SK-N-SH treated with all-trans-retinoic acid at 6 μM for 48 hours (cell line): Measurements from ENCODE around the gene WNT6.

Source experiments
- ATAC-seq: fragments of 200-7000 bp; cut with Tn5 transposase; 3 replicates; pipeline ENCODE4 v1.9.1; 2020; ENCODE audit warnings: mild to moderate bottlenecking, moderate library complexity
- ARNTL ChIP-seq: fragments of 450-650 bp; formaldehyde crosslinking; IDR thresholded peaks from 2 replicates; pipeline ENCODE4 v1.5.0; 2020; ENCODE audit warnings: low read depth, mild to moderate bottlenecking, moderate library complexity, borderline replicate concordance
- CSDC2 ChIP-seq: fragments of 250-450 bp; sonication (Bioruptor Pico); IDR thresholded peaks from 2 replicates; pipeline ENCODE4 v1.5.0; 2020; ENCODE audit warnings: mild to moderate bottlenecking, moderate library complexity
- GLIS3 ChIP-seq: fragments of 250-450 bp; sonication (Bioruptor Pico); IDR thresholded peaks from 2 replicates; pipeline ENCODE4 v1.5.0; 2020; ENCODE audit warnings: mild to moderate bottlenecking, moderate library complexity
- ISL1 ChIP-seq: fragments of 250-450 bp; sonication (Bioruptor Pico); IDR thresholded peaks from 2 replicates; pipeline ENCODE4 v2.1.2; 2022; ENCODE audit warnings: mild to moderate bottlenecking, moderate library complexity
- OSR1 ChIP-seq: fragments of 250-450 bp; sonication (Bioruptor Pico); IDR thresholded peaks from 2 replicates; pipeline ENCODE4 v1.8.0; 2022; ENCODE audit warnings: moderate library complexity, mild to moderate bottlenecking, inconsistent platforms
- PPARA ChIP-seq: fragments of 250-450 bp; sonication (Bioruptor Pico); IDR thresholded peaks from 2 replicates; pipeline ENCODE4 v1.5.0; 2020; ENCODE audit warnings: mild to moderate bottlenecking, borderline replicate concordance
- RARB ChIP-seq: fragments of 250-450 bp; sonication (Bioruptor Pico); IDR thresholded peaks from 2 replicates; pipeline ENCODE4 v1.8.0; 2021; ENCODE audit warnings: mild to moderate bottlenecking, moderate library complexity
- SNAI2 ChIP-seq: fragments of 250-450 bp; sonication (Bioruptor Pico); IDR thresholded peaks from 2 replicates; pipeline ENCODE4 v1.5.0; 2020; ENCODE audit warnings: mild to moderate bottlenecking, moderate library complexity
- ZC3H10 ChIP-seq: fragments of 250-450 bp; sonication (Bioruptor Pico); IDR thresholded peaks from 2 replicates; pipeline ENCODE4 v1.5.1; 2021; ENCODE audit warnings: mild to moderate bottlenecking, moderate library complexity
- ZFP3 ChIP-seq: fragments of 250-450 bp; sonication (Bioruptor Pico); IDR thresholded peaks from 2 replicates; pipeline ENCODE4 v1.5.0; 2020; ENCODE audit warnings: mild to moderate bottlenecking, moderate library complexity
- ZFP30 ChIP-seq: fragments of 450-650 bp; formaldehyde crosslinking; IDR thresholded peaks from 2 replicates; pipeline ENCODE4 v1.5.0; 2022; ENCODE audit warnings: mild to moderate bottlenecking, moderate library complexity
- ZNF565 ChIP-seq: fragments of 450-650 bp; formaldehyde crosslinking; conservative IDR thresholded peaks from 2 replicates; pipeline ENCODE4 v1.5.0; 2020; ENCODE audit warnings: low read depth, mild to moderate bottlenecking, moderate library complexity
- ZNF70 ChIP-seq: fragments of 450-650 bp; formaldehyde crosslinking; IDR thresholded peaks from 2 replicates; pipeline ENCODE4 v1.5.0; 2020; ENCODE audit warnings: mild to moderate bottlenecking, moderate library complexity
- ZNF8 ChIP-seq: fragments of 450-650 bp; formaldehyde crosslinking; IDR thresholded peaks from 2 replicates; pipeline ENCODE4 v1.5.0; 2020; ENCODE audit warnings: mild to moderate bottlenecking, moderate library complexity
- TF ChIP-seq, protein P1 (sequence below): fragments of 250-450 bp; sonication (Bioruptor Pico); IDR thresholded peaks from 2 replicates; pipeline ENCODE4 v1.5.1; 2021; ENCODE audit warnings: mild to moderate bottlenecking, moderate library complexity
- TF ChIP-seq, protein P2 (sequence below): fragments of 250-450 bp; sonication (Bioruptor Pico); IDR thresholded peaks from 2 replicates; pipeline ENCODE4 v1.5.1; 2020; ENCODE audit warnings: low read depth, mild to moderate bottlenecking, moderate library complexity
- TF ChIP-seq, protein P3 (sequence below): fragments of 250-450 bp; sonication (Bioruptor Pico); IDR thresholded peaks from 2 replicates; pipeline ENCODE4 v1.5.0; 2020; ENCODE audit warnings: mild to moderate bottlenecking, moderate library complexity
- TF ChIP-seq, protein P4 (sequence below): fragments of 250-450 bp; sonication (Bioruptor Pico); IDR thresholded peaks from 2 replicates; pipeline ENCODE4 v1.8.0; 2020; ENCODE audit warnings: mild to moderate bottlenecking, moderate library complexity, borderline replicate concordance

Gene WNT6

DNA sequence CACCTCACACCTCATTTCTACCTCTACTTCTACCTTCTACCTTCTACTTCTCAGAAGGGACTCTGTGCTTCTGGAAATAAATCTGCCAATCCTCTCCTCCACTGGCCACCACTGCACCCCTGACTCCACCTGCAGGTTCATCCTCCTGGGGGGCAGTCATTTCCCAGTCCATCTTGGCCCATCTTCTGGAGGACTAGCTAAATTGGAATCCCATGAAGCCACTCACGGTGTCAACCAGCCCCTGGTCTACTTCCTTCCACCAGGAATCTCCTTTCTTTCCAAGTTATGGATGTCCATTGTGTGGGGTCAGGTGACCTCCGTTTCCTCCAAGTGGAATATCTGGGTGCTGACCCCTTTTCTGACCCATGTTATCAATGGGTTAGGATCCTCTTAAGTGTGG is 24.9 kb downstream of the WNT6 start:
- no peak for TF ChIP-seq ZNF8
- TF ChIP-seq PPARA (CRISPR knock-in tag), result no peak
- no peak for TF ChIP-seq GLIS3
- TF ChIP-seq, protein P1, sequence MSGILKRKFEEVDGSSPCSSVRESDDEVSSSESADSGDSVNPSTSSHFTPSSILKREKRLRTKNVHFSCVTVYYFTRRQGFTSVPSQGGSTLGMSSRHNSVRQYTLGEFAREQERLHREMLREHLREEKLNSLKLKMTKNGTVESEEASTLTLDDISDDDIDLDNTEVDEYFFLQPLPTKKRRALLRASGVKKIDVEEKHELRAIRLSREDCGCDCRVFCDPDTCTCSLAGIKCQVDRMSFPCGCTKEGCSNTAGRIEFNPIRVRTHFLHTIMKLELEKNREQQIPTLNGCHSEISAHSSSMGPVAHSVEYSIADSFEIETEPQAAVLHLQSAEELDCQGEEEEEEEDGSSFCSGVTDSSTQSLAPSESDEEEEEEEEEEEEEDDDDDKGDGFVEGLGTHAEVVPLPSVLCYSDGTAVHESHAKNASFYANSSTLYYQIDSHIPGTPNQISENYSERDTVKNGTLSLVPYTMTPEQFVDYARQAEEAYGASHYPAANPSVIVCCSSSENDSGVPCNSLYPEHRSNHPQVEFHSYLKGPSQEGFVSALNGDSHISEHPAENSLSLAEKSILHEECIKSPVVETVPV (CRISPR knock-in tag), result no peak
- TF ChIP-seq ZNF565 (CRISPR knock-in tag), result no peak
- TF ChIP-seq, all 23 proteins: peak for 0
- no peak for ATAC-seq

DNA sequence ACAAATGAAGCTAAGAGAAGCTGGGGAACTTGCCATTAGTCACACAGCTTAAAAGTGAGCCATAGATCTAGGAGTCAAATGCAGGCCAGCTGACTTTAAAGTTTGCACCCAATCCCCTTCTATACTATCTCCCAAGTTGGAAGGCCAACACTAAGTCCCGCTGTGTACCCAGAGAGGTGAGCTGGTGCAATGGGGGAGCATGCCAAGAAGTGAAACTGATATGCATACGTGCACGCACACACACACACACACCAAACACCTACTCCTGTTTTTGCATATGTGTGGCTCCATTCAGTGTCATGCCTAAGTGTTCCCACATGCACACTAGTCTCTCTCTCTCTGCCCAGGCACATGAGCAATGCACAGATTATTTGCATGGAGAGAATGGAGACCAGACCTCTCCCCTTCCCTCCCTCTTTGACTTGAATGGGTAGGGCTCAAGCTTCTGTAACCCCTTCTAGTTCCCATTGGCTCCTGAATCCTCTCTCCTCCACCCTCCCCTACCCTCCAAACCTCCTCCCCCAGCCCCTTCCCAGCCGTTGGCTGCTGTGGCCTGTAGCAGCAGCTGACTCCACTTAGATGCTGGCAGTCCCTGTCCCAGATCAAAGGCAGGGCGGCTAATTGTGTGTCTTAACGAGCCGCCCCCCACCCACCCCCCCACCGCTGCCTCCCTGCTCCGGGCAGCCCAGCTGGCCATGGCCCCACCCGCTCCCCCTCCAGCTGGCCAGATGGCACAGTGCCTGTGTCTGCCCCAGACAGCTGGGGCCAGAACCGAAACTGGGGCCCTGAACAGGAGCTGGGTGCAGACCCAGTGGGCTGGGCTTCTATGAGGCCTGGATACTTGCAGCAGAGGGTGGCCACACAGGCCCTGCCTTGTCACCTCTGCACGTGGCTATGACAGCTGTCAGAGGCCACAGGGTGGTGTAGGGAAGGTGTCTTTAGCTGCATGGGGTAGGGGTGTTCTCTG is 26.7 kb downstream of the WNT6 start:
- TF ChIP-seq CSDC2 (no peak), SNAI2 (no peak), ZC3H10 (CRISPR knock-in tag) (no peak), ZNF70 (CRISPR knock-in tag) (no peak)
- TF ChIP-seq, protein P2, sequence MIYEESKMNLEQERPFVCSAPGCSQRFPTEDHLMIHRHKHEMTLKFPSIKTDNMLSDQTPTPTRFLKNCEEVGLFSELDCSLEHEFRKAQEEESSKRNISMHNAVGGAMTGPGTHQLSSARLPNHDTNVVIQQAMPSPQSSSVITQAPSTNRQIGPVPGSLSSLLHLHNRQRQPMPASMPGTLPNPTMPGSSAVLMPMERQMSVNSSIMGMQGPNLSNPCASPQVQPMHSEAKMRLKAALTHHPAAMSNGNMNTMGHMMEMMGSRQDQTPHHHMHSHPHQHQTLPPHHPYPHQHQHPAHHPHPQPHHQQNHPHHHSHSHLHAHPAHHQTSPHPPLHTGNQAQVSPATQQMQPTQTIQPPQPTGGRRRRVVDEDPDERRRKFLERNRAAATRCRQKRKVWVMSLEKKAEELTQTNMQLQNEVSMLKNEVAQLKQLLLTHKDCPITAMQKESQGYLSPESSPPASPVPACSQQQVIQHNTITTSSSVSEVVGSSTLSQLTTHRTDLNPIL, result no peak
- TF ChIP-seq, protein P1 (CRISPR knock-in tag), result no peak
- peak; percentile 32; the same call in 1 of the 3 replicates for ATAC-seq

DNA sequence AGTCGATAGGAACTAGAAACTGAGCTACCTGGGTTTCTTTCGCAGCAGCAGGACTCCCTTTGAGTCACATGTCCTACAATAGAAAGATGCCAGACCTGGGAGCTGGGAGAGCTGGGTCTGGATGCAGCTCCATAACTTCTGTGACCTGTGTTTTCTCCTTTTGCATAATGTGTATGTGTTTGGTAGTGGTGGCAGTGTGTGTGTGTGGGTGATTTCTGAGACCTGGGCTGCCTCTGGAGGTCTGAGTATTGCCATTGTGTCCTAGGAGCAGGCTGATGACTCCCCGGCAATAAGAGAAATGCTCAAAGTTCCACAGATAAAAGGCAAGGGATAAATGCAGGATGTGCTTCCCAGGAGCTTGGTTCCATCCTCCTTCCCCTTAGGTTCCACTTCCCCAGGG is 27.5 kb downstream of the WNT6 start:
- no peak for TF ChIP-seq ARNTL (CRISPR knock-in tag)
- no peak for TF ChIP-seq ZFP30 (CRISPR knock-in tag)
- TF ChIP-seq PPARA (CRISPR knock-in tag), result no peak
- TF ChIP-seq RARB (CRISPR knock-in tag), result no peak
- TF ChIP-seq, protein P1 (CRISPR knock-in tag), result no peak
- no peak for TF ChIP-seq ZNF565 (CRISPR knock-in tag)
- no peak for TF ChIP-seq GLIS3
- TF ChIP-seq ZC3H10 (CRISPR knock-in tag), result no peak
- no peak for TF ChIP-seq CSDC2
- TF ChIP-seq ZNF70 (CRISPR knock-in tag), result no peak
- TF ChIP-seq OSR1 (CRISPR knock-in tag), result no peak
- no peak for TF ChIP-seq ISL1
- no peak for TF ChIP-seq SNAI2
- TF ChIP-seq, protein P3, sequence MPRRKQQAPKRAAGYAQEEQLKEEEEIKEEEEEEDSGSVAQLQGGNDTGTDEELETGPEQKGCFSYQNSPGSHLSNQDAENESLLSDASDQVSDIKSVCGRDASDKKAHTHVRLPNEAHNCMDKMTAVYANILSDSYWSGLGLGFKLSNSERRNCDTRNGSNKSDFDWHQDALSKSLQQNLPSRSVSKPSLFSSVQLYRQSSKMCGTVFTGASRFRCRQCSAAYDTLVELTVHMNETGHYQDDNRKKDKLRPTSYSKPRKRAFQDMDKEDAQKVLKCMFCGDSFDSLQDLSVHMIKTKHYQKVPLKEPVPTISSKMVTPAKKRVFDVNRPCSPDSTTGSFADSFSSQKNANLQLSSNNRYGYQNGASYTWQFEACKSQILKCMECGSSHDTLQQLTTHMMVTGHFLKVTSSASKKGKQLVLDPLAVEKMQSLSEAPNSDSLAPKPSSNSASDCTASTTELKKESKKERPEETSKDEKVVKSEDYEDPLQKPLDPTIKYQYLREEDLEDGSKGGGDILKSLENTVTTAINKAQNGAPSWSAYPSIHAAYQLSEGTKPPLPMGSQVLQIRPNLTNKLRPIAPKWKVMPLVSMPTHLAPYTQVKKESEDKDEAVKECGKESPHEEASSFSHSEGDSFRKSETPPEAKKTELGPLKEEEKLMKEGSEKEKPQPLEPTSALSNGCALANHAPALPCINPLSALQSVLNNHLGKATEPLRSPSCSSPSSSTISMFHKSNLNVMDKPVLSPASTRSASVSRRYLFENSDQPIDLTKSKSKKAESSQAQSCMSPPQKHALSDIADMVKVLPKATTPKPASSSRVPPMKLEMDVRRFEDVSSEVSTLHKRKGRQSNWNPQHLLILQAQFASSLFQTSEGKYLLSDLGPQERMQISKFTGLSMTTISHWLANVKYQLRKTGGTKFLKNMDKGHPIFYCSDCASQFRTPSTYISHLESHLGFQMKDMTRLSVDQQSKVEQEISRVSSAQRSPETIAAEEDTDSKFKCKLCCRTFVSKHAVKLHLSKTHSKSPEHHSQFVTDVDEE (CRISPR knock-in tag), result no peak
- TF ChIP-seq, protein P4, sequence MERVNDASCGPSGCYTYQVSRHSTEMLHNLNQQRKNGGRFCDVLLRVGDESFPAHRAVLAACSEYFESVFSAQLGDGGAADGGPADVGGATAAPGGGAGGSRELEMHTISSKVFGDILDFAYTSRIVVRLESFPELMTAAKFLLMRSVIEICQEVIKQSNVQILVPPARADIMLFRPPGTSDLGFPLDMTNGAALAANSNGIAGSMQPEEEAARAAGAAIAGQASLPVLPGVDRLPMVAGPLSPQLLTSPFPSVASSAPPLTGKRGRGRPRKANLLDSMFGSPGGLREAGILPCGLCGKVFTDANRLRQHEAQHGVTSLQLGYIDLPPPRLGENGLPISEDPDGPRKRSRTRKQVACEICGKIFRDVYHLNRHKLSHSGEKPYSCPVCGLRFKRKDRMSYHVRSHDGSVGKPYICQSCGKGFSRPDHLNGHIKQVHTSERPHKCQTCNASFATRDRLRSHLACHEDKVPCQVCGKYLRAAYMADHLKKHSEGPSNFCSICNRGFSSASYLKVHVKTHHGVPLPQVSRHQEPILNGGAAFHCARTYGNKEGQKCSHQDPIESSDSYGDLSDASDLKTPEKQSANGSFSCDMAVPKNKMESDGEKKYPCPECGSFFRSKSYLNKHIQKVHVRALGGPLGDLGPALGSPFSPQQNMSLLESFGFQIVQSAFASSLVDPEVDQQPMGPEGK (CRISPR knock-in tag), result no peak
- TF ChIP-seq ZFP3 (CRISPR knock-in tag), result no peak
- ATAC-seq, result no peak
